ENCODE data around the gene DNAI2. TPM values are rescaled to one million over a fixed set of nuclear protein-coding genes. Genes with fewer than 3 reads are reported as not detected.

The DNAI2 gene
- polyA plus RNA-seq, 2 of the 4 experiments (the other 2 are of a cell fraction): not detected

DNA sequence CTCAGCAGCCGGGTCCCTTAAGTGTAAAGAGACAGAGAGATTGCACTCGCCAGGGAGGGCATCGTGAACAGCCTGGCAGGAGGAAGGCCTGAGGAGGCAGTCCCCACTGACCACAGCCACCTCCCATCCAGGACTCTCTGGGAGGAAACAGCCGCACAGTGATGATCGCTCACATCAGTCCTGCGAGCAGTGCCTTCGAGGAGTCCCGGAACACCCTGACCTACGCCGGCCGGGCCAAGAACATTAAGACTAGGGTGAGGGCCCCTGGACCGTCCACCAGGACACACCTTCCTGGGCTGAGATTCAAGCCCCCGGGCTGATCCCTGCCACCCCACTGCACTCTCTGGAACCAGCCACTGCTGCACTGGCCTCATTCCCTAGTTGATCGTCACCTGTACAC lies 73.6 kb downstream of the DNAI2 start:
- ChIA-PET POLR2A (no interaction called here), CTCF (interaction anchor here (0.6 to 34.5 kb wide), 5 partner anchors 8 to 222 kb away, joined by 3 to 674 read pairs (median 6); partner anchors contain the start of genes BTBD17 and GPR142)
- FAIRE-seq (no peak), DNase-seq (ENCODE audit: low read depth in 1 of 2, low spot score in 1 of 2) (no peak), ATAC-seq (no peak)
- WGBS (ENCODE audit: missing lambda C conversion rate): 52% methylated on average over 11 of the region's 14 CpGs
- 0 out of 3 replicates have a peak, but pooled peaks cover 4% of the 10 kb centered on the region for H3K4me1 ChIP-seq
- H3K27ac ChIP-seq: no peak overlapping the region
- no peak overlapping the region for H3K4me3 ChIP-seq
- no peaks in the 10 kb centered on the region for H3K9me3 ChIP-seq
- no peak overlapping the region for H3K4me2 ChIP-seq
- TF ChIP-seq GATA3 (IDR thresholded peaks at IDR 0.05; ENCODE audit: borderline replicate concordance) (no peak), EHF (CRISPR knock-in tag; IDR thresholded peaks at IDR 0.05) (no peak), HEYL (CRISPR knock-in tag; IDR thresholded peaks at IDR 0.05) (no peak), EHMT2 (IDR thresholded peaks at IDR 0.05; ENCODE audit: low read depth) (no peak), PHF8 (IDR thresholded peaks at IDR 0.05; ENCODE audit: borderline replicate concordance, low read depth) (no peak), POLR2A (IDR thresholded peaks at IDR 0.05; ENCODE audit: low read length) (0 out of 2 replicates have a peak, but pooled peaks have one; percentile 15)
- TF ChIP-seq, protein P1, sequence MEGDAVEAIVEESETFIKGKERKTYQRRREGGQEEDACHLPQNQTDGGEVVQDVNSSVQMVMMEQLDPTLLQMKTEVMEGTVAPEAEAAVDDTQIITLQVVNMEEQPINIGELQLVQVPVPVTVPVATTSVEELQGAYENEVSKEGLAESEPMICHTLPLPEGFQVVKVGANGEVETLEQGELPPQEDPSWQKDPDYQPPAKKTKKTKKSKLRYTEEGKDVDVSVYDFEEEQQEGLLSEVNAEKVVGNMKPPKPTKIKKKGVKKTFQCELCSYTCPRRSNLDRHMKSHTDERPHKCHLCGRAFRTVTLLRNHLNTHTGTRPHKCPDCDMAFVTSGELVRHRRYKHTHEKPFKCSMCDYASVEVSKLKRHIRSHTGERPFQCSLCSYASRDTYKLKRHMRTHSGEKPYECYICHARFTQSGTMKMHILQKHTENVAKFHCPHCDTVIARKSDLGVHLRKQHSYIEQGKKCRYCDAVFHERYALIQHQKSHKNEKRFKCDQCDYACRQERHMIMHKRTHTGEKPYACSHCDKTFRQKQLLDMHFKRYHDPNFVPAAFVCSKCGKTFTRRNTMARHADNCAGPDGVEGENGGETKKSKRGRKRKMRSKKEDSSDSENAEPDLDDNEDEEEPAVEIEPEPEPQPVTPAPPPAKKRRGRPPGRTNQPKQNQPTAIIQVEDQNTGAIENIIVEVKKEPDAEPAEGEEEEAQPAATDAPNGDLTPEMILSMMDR (IDR thresholded peaks at IDR 0.05): no peak
- TF ChIP-seq, protein P2, sequence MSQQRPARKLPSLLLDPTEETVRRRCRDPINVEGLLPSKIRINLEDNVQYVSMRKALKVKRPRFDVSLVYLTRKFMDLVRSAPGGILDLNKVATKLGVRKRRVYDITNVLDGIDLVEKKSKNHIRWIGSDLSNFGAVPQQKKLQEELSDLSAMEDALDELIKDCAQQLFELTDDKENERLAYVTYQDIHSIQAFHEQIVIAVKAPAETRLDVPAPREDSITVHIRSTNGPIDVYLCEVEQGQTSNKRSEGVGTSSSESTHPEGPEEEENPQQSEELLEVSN (IDR thresholded peaks at IDR 0.05; ENCODE audit: borderline replicate concordance, low read depth): no peak
- TF ChIP-seq, protein P3, sequence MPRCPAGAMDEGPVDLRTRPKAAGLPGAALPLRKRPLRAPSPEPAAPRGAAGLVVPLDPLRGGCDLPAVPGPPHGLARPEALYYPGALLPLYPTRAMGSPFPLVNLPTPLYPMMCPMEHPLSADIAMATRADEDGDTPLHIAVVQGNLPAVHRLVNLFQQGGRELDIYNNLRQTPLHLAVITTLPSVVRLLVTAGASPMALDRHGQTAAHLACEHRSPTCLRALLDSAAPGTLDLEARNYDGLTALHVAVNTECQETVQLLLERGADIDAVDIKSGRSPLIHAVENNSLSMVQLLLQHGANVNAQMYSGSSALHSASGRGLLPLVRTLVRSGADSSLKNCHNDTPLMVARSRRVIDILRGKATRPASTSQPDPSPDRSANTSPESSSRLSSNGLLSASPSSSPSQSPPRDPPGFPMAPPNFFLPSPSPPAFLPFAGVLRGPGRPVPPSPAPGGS (IDR thresholded peaks at IDR 0.05): no peak

DNA sequence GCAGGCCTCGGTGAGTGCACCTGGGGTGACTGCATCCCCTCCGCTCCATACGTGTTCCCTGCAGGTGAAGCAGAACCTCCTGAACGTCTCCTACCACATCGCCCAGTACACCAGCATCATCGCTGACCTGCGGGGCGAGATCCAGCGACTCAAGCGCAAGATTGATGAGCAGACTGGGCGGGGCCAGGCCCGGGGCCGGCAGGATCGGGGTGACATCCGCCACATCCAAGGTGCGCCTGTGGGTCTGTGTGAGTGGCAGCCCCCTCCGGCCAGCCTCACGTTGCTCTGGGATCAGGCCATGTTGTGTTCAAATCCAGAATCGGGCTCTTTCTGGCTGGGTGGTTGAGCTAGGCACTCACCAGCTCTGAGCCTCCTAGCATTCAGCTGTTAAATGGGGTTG lies 75.1 kb downstream of the DNAI2 start:
- Histone ChIP-seq H3K27ac (no peak overlapping the region), H3K4me1 (0 out of 3 replicates have a peak, but pooled peaks cover 8% of the 10 kb centered on the region), H3K4me2 (no peak overlapping the region), H3K4me3 (no peak overlapping the region), H3K9me3 (no peaks in the 10 kb centered on the region)
- CTCF ChIA-PET: interaction anchor here (0.6 to 34.5 kb wide), 4 partner anchors 23 to 94 kb away, joined by 3 to 674 read pairs (median 3); partner anchors contain the start of genes BTBD17 and GPR142
- no peak for FAIRE-seq
- no peak for ATAC-seq
- POLR2A ChIA-PET: no interaction called here
- DNase-seq (ENCODE audit: low read depth in 1 of 2, low spot score in 1 of 2): no peak
- no peak for TF ChIP-seq RNF2 (IDR thresholded peaks at IDR 0.05; ENCODE audit: borderline replicate concordance, low read depth)
- TF ChIP-seq CBX8 (IDR thresholded peaks at IDR 0.05): no peak
- WGBS (ENCODE audit: missing lambda C conversion rate): 51% methylated on average over 19 of the region's 19 CpGs

DNA sequence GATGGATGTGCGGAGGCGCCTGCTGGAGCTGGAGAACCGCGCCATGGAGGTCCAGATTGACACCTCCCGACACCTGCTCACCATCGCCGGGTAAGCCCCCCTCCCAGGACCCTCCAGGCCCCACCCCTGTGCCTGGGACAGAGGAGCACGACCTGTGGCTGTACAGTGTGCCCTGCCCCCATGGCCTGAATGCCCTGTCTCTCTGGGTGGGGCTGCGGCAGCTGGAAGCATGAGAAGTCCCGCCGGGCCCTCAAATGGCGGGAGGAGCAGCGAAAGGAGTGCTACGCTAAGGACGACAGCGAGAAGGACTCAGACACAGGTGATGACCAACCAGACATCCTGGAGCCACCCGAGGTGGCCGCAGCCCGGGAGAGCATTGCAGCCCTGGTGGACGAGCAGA lies 76.5 kb downstream of the DNAI2 start:
- ATAC-seq (no peak), DNase-seq (ENCODE audit: low read depth in 1 of 2, low spot score in 1 of 2) (no peak), FAIRE-seq (no peak)
- H3K4me1 ChIP-seq: 0 out of 3 replicates have a peak, but pooled peaks cover 10% of the 10 kb centered on the region
- TF ChIP-seq NFE2L2 (conservative IDR thresholded peaks at IDR 0.05; ENCODE audit: low read length) (no peak), CEBPB (IDR thresholded peaks at IDR 0.05) (no peak), HOXB5 (CRISPR knock-in tag; IDR thresholded peaks at IDR 0.05) (no peak), POLR2A (IDR thresholded peaks at IDR 0.05; ENCODE audit: low read length) (no peak), MAZ (IDR thresholded peaks at IDR 0.05; ENCODE audit: borderline replicate concordance, low read depth, low read length) (no peak), EHF (CRISPR knock-in tag; IDR thresholded peaks at IDR 0.05) (no peak), FOSB (CRISPR knock-in tag; IDR thresholded peaks at IDR 0.05) (no peak), CBX2 (IDR thresholded peaks at IDR 0.05; ENCODE audit: borderline replicate concordance, low read depth) (no peak), RFX5 (IDR thresholded peaks at IDR 0.05) (no peak), ESRRA (IDR thresholded peaks at IDR 0.05; ENCODE audit: borderline replicate concordance, low read length) (no peak)
- TF ChIP-seq, protein P4, sequence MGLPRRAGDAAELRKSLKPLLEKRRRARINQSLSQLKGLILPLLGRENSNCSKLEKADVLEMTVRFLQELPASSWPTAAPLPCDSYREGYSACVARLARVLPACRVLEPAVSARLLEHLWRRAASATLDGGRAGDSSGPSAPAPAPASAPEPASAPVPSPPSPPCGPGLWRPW (IDR thresholded peaks at IDR 0.05): no peak
- CTCF ChIA-PET: interaction anchor here (1.3 to 34.5 kb wide), 6 partner anchors 13 to 143 kb away, joined by 3 to 674 read pairs (median 6); partner anchors contain the start of genes BTBD17 and GPR142
- POLR2A ChIA-PET: no interaction called here
- WGBS (ENCODE audit: missing lambda C conversion rate): 62% methylated on average over 16 of the region's 20 CpGs
- H3K4me2 ChIP-seq: no peak overlapping the region
- no peak overlapping the region for H3K4me3 ChIP-seq
- H3K9me3 ChIP-seq: no peaks in the 10 kb centered on the region
- H3K27ac ChIP-seq: no peak overlapping the region
